Parathyroid adenoma (tissue), 2 donors: ENCODE results near the gene GRM4.

Experiments
- H2AFZ ChIP-seq: fragments of 300-600 bp; sonication (generic); one replicate; pipeline ENCODE4 v1.7.0; 2017; ENCODE audit warnings: antibody characterized with exemption, mild to moderate bottlenecking
- H3K27ac ChIP-seq: fragments of 300-600 bp; sonication (generic); one replicate; pipeline ENCODE4 v1.7.0; 2017
- H3K27me3 ChIP-seq: fragments of 300-600 bp; sonication (generic); one replicate; pipeline ENCODE4 v1.7.0; 2017; ENCODE audit warnings: low read length; ENCODE audit not compliant: control insufficient read depth, insufficient read depth
- H3K36me3 ChIP-seq: fragments of 300-600 bp; sonication (generic); one replicate; pipeline ENCODE4 v1.7.0; 2017; ENCODE audit warnings: low read length; ENCODE audit not compliant: control insufficient read depth, insufficient read depth
- H3K4me1 ChIP-seq: fragments of 300-600 bp; sonication (generic); one replicate; pipeline ENCODE4 v1.7.0; 2017; ENCODE audit warnings: control low read depth
- H3K4me2 ChIP-seq: fragments of 300-600 bp; sonication (generic); one replicate; pipeline ENCODE4 v1.7.0; 2017; ENCODE audit warnings: low read length
- H3K4me3 ChIP-seq: fragments of 300-600 bp; sonication (generic); one replicate; pipeline ENCODE4 v1.7.0; 2017; ENCODE audit warnings: low read depth, low read length
- H3K79me2 ChIP-seq: fragments of 300-600 bp; sonication (generic); one replicate; pipeline ENCODE4 v1.7.0; 2017; ENCODE audit warnings: control low read depth
- H3K9ac ChIP-seq: fragments of 300-600 bp; sonication (generic); one replicate; pipeline ENCODE4 v1.7.0; 2017; ENCODE audit warnings: mild to moderate bottlenecking
- H3K9me3 ChIP-seq: fragments of 300-600 bp; sonication (generic); one replicate; pipeline ENCODE4 v1.7.0; 2017; ENCODE audit warnings: low read length; ENCODE audit not compliant: control insufficient read depth
- CTCF ChIP-seq: fragments of 300-600 bp; sonication (generic); IDR thresholded peaks from one replicate; pipeline ENCODE4 v1.7.0; 2017; ENCODE audit warnings: antibody characterized with exemption, mild to moderate bottlenecking
- donor health status: primary hyperparathyroidism.

GRM4 gene

DNA sequence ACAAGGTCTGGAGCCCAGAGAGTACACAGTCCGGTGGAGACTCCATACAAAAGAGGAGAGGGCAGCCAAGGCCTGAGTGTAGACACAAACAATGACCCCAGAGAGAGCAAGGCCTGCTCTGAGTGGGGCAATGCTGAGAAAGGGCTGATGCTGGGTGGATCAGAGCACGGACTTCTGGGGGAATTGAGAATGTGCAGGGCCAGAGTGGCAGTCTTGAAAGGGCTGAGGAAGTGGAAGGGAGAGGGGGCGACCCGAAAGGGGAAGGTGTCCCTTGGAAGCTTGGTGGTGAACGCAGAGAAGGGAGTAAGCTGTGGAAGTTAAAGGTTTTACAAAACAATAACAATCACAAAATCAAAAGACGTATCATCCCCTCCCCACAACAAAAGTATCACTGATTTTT, 12.0 kb upstream of the GRM4 start:
- no peak for TF ChIP-seq CTCF
- Histone ChIP-seq H3K4me1 (no peaks in the 10 kb centered on the region), H3K27me3 (peaks cover 3% of the 10 kb centered on the region), H3K4me2 (no peak overlapping the region), H3K9ac (no peak overlapping the region), H3K27ac (no peak overlapping the region), H2AFZ (no peak overlapping the region), H3K79me2 (no peaks in the 10 kb centered on the region), H3K4me3 (no peak overlapping the region), H3K9me3 (no peaks in the 10 kb centered on the region), H3K36me3 (no peaks in the 10 kb centered on the region)

- no peaks in the 10 kb centered on the region for H3K4me1 ChIP-seq
- no peak for TF ChIP-seq CTCF
- no peak overlapping the region for H3K9ac ChIP-seq
- no peak overlapping the region for H3K27ac ChIP-seq
- H3K79me2 ChIP-seq, result no peaks in the 10 kb centered on the region
- peaks cover 3% of the 10 kb centered on the region for H3K27me3 ChIP-seq
- no peaks in the 10 kb centered on the region for H3K9me3 ChIP-seq
- no peak overlapping the region for H2AFZ ChIP-seq
- no peaks in the 10 kb centered on the region for H3K36me3 ChIP-seq
- H3K4me2 ChIP-seq, result no peak overlapping the region
- H3K4me3 ChIP-seq, result no peak overlapping the region
Observed at GRCh38 chr6:34157236-34157830, 11.4 kb upstream of the GRM4 start.

- H3K27me3 ChIP-seq, result peaks cover 3% of the 10 kb centered on the region
- H3K4me2 ChIP-seq, result no peak overlapping the region
- H3K27ac ChIP-seq, result no peak overlapping the region
- no peaks in the 10 kb centered on the region for H3K36me3 ChIP-seq
- no peaks in the 10 kb centered on the region for H3K4me1 ChIP-seq
- H3K9me3 ChIP-seq, result no peaks in the 10 kb centered on the region
- no peaks in the 10 kb centered on the region for H3K79me2 ChIP-seq
- TF ChIP-seq CTCF, result no peak
- H3K9ac ChIP-seq, result no peak overlapping the region
- no peak overlapping the region for H3K4me3 ChIP-seq
- no peak overlapping the region for H2AFZ ChIP-seq
Observed at GRCh38 chr6:34155471-34156300, 9.8 kb upstream of the GRM4 start.

GRCh38 chr6:34154668-34155447, 9.0 kb upstream of the GRM4 start:
- TF ChIP-seq CTCF, result peak; percentile 99
- Histone ChIP-seq H3K9me3 (no peaks in the 10 kb centered on the region), H3K9ac (no peak overlapping the region), H3K36me3 (no peaks in the 10 kb centered on the region), H3K27ac (no peak overlapping the region), H3K4me2 (peak overlapping the region; percentile 62), H3K4me1 (no peaks in the 10 kb centered on the region), H3K4me3 (peak overlapping the region; percentile 11), H3K79me2 (no peaks in the 10 kb centered on the region), H2AFZ (peak overlapping the region; percentile 6), H3K27me3 (peaks cover 3% of the 10 kb centered on the region)
